ENCODE data around the gene ATXN1.

The ATXN1 gene

DNA sequence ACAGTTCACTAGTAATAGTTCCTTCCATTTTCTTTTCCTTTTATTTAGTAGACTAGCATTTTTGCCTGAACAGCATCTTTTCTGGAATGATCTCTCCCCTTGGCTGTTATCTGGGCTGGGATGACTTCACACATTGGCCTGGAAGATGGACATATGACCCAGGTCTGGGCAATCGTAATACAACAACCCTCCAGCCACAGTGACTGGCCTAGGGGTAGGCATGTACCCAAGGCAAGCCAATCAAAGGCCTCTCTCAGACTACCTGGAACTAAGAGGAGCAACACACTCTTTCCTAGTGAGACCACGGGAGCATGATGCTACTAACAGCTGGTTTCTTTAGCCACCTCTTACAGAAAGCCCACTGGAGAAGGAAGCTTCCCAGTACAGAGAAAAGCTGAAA lies 270.6 kb downstream of the ATXN1 start:
- no peak for DNase-seq

- DNase-seq, result no peak
Measured at GRCh38 chr6:16488813-16489212, 272.4 kb downstream of the ATXN1 start.

DNA sequence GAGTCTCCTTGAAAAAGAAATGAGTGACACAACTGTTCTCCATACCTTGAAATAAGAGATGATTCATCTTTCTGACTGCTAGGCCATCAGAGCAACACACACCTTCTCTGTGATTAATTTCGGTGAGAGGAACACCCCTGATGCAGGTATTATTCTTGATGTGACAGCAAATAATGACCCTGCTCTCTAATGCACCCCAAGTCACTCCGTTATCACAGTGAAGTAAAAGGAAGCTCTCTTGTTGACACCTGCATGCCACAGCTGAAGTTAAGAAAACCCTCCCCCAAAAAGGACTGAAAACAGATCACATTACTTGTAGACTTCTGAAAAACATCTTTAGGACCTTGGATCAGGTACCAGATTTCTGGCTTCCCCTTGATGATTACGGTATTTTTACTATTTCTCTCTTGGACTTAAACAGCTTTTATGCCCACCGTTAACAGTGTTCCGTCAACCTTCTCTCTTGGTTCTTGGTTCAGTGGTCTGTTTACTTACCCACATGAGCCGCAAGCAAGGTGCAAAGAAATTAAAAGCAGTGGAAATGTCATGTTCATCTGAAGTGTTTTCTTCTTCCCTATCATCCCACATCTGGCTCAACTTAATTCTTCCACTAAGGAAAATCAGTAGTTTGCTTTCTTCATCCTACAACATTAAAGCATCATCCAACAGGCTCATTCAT lies 273.1 kb downstream of the ATXN1 start:
- no peak for DNase-seq

- no peak for DNase-seq
Measured at GRCh38 chr6:16486661-16487060, 274.6 kb downstream of the ATXN1 start.

DNA sequence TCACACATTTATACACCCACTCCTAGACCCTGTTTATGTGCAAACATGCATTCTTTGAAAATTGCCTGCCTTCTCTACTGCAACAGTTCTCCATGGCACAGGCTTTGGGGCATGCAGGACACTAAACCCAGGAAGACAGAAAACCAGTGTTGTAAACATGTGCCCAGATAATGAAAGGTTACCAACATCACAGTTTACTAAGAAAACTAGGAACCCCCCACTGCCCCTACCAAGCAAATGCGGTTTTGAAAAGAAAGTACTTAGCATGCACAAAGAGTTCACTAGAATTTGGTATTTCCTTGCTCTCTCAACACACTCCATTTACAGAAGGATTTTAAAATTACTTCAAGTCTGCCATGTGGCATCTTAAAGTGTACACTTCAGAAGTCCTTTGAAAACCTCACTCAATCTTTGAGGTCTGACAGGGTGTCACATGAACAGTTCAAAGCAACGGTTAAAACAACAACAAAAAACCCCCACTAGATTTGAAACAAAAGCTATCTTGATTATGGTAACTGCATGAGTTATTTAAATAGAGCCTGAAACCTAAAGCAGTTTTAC lies 277.9 kb downstream of the ATXN1 start:
- no peak for DNase-seq

DNA sequence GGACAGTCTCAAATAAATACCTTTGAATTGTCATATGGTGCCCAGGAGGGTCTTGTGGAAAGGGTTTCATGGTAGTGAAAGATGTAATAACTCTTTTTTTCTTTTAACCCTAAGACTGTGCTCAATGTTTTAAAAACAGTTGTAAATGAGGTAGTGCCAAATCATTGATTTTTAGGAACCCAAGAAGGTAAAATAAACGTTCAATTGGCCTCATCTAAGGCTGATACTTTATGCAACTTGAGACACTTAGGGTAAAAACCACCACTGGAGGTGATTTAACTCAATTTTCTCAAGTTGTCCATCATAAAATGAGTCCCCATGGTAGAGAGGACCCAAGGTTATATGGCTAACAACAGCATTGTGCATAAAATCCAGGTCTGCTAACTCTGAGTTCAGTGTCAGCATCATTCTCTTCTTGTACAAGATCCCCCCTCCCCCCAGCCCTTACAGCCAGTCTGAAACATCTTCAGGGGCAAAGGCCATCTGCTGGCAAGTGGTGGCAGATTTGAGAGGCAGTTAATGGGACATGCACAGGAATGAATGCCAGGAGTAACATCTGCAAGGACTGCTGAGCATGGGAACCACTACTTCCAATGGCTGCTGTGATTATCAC lies 278.5 kb downstream of the ATXN1 start:
- no peak for DNase-seq

DNA sequence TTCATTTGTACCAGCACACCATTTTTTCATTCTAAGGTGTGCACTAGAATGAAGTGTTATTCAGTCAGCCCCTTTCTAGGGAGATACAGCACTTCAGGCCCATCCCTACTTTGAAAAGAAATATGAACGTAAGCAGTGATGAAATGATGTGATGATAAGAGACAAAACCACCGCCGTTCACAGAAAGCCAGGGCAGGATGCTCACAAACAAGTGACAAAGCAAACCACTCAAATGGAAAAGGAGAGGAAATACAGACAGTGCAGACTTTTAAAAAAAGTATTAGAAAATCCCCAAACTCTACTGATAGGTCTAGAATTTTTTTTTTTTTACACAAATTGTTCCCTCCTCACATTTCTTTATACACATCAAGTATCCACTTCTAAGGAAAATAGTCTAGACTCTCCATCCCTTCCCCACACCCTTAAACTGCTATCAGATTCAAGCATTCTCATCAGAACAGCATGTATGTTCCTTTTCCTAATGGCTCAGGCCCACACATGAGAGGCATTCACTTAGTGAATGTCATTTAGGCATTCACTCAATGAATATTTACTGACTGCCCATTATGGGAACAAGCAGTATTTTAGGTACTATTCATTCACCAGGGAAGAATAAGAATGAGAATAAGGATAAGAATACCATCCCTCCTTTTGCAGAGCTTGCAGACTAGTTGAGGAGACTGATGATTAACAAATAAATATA lies 279.4 kb downstream of the ATXN1 start:
- DNase-seq, result no peak

- no peak for DNase-seq
Measured at GRCh38 chr6:16480763-16481560, 280.3 kb downstream of the ATXN1 start.

GRCh38 chr6:16477367-16478149 lies 283.7 kb downstream of the ATXN1 start:
- DNase-seq, result no peak

- DNase-seq, result no peak
Measured at GRCh38 chr6:16476861-16477260, 284.4 kb downstream of the ATXN1 start.

DNA sequence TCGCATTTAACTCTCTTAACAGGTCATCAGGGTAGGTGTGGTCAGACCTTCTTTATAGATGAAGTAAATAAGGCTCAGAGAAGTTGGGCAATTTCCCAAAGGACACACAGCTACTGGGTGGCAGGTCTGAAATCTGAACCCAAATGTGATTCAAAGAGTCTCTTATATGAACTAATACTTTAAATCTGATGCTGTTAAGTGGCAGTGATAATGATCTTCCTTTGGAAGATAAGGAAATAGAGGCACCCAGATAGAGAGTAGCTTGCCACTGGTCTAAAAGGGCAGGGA lies 285.8 kb downstream of the ATXN1 start:
- DNase-seq, result no peak

GRCh38 chr6:16474772-16475493 lies 286.3 kb downstream of the ATXN1 start:
- DNase-seq, result no peak

DNA sequence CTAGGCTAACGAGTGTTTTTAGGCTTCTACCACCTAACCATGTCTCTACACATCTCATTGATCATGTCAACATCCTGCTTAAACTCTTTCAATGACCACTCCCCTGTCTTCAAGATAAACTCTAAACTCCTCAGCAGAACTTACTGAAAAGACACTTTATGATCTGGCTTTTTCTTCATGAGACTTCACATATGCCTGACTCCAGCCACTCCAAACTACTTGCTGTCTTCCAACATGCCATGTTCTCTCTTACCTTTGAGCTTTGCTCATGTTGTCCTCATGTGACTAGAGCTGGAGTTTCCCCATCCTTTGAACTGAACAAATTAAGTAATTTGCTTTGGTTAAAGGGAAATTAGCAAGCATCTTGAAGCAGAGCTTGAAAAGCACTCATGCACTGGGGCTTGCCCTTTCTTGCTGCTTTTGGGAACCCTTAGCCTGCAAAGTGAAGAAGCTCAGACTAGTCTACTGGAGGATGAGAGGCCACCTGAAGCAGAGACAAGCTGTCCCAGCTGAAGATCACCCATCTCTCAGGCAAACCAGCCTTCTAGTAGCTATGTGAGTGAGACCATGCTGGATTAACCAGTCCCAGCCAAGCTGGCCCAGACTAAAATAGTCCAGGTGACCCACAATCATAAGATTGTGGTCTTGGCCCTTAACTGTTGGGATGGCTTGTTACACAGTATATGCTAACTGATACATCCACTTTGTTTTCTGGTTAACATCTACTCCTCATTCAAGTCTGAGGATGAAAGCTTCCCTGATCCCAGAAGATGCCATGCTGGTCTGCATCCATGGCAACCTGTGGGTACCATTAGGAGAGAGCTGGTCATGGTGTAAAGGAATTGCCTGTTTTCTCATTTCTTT lies 287.1 kb downstream of the ATXN1 start:
- no peak for DNase-seq

GRCh38 chr6:16473184-16473907 lies 287.9 kb downstream of the ATXN1 start:
- no peak for DNase-seq

GRCh38 chr6:16472349-16473069 lies 288.8 kb downstream of the ATXN1 start:
- DNase-seq, result no peak

DNA sequence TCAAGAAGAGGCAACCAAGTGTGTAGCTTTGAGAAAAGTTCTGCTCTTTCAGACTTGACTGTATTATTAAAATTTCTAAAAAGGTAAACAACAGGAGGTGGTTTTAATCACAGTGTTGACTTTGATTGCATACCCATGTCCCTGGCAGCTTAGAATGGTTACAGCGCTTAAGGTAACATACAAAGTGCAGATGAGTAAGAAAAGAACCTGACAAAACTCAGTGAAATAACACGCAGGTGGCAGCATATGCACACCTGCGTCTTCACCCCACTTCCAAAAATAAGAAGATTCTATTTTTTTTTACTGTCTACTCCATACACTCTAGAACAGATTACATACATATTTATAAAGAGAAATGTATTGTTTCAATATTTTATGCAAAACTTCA lies 289.4 kb downstream of the ATXN1 start:
- DNase-seq, result no peak

DNA sequence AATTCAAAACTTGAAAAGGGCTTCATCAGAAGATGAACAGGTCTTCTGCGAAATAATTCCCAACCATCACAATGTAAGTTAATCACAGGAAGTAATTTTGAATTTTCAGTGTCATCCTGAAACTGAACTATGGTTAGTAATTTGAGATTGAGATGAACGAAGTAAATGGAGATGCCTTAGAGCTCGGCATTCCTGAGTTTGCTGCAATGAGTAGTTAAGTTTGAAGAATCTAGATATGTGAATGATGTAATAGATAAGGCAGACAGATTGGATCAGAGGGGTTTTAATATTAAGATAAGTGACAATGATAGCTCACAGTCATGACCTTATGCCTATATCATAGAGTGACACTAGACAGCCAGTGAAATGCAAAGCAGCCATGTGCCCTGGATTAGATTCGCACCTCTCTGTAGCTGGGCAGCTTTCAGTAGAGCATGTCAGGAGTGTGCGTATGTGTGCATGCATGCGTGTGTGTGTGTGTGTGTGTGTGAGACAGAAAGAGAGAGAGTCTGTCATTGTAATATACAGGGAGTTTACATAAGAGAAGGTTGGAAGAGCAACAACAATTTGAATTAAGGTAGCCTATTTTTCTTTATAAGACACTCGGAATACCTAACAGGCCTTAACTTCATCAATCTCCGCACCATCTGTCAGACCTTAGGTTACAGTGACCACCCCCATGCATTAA lies 289.9 kb downstream of the ATXN1 start:
- no peak for DNase-seq

DNA sequence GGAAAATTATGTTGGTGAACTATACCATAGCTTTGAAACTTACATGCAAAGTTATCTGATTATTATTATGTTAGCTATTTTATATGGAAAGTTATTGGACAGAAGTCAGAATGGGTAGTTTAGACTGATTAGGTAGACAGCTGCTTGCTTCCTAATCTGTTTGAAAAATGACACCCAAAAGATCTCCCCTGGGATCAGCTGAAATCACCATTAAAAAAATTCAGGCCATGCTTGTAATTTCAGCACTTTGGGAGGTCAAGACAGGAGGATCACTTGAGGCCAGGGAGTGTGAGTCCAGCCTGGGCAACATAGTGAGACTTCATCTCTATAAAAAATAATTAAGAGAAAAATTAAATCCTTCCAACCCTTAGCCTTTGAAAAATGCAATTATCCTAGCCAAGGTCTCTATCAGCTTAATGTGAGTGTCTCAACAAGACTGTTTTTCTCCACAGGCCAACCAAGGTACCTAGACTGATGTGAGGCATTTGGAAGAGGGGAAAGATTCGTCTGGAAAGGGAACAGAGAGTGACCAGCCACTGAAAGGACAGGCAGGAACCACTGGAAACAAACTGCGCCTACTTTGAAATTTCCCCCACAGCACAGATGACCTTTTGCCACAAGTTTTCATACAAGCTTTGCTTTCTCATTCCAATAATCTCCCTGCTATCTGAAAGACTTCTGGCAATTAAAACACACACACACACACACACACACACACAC lies 290.6 kb downstream of the ATXN1 start:
- DNase-seq, result no peak

All from midbrain (tissue), 1 donor.